HG03175 (cell line): ENCODE measurements around the gene SNX4.
"Not testable (repeated sequence)": the region's sequence is repeated elsewhere in the genome, so short reads cannot be mapped to it uniquely, and the experiment has no call there.

Experiments used
- ATAC-seq: cut with Tn5 transposase; IDR thresholded peaks from one replicate; pipeline ENCODE4 v1.9.1; 2021; ENCODE audit warnings: mild to moderate bottlenecking, moderate library complexity; ENCODE audit not compliant: unreplicated experiment

Gene SNX4

GRCh38 chr3:125519678-125520562 lies at the start of gene SNX4:
Gene SNX4 (minus strand): TSS chr3:125520202. CDS start chr3:125520172, 30 bp downstream.
- ATAC-seq: peak; percentile 83

DNA sequence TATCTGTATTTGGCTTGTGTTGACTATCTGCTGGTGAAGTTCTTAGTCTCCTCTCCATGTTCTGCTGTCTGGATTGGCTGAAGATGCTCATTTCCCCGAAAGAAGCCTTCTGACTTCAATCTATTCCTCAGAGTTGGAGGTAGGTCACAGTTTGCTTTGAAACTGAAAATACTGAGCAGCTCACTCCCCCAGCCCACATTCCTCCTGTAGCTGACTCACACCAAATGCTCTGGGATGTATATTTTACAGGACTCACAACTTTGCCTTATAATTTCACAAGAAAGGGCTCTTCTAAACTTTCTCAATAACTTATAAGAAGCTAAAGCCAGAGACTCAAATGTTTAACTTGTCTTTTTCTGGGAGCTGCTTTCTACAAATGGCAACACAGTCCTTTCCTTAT lies 36.3 kb upstream of the SNX4 start:
- no peak for ATAC-seq

- no peak for ATAC-seq
Observed at GRCh38 chr3:125552401-125552800, 32.4 kb upstream of the SNX4 start.

- no peak for ATAC-seq
Observed at GRCh38 chr3:125528920-125529319, 8.9 kb upstream of the SNX4 start.

DNA sequence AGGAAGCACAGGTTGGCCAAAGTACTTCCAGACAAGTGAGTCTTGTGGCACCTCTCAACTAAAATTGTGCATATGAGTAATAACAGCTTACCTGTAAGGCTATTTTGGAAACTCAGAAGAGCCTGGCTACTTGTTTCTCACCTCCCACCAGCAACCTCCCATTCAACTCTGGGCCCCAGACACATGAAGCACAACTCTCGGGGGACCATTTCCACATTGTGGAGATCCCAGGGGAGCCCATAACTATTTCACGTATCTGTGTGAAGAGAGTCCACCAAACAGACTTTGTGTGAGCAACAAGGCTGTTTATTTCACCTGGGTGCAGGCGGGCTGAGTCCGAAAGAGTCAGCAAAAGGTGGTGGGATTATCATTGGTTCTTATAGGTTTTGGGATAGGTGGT lies 5.2 kb upstream of the SNX4 start:
- no peak for ATAC-seq

- ATAC-seq: not testable (repeated sequence)
Observed at GRCh38 chr3:125520563-125520919, 539 bp upstream of the SNX4 start.

DNA sequence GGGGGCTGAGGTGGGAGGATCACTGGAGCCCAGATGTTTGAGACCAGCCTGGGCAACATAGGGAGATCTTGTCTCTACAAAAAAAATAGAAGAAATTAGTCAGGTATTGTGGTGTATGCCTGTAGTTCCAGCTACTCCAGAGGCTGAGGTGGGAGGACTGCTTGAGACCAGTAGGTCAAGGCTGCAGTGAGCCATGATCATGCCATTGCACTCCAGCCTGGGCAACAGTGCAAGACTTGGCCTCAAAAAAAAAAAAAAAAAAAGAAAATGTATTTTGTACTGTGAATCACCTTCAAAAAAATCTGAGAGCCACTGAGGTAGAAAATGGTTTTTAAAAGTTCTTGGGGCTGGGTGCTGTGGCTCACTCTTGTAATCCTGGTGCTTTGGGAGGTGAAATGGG lies 4.6 kb downstream of the SNX4 start:
- ATAC-seq: no peak

GRCh38 chr3:125513490-125514115 lies 6.4 kb downstream of the SNX4 start:
- ATAC-seq: no peak

DNA sequence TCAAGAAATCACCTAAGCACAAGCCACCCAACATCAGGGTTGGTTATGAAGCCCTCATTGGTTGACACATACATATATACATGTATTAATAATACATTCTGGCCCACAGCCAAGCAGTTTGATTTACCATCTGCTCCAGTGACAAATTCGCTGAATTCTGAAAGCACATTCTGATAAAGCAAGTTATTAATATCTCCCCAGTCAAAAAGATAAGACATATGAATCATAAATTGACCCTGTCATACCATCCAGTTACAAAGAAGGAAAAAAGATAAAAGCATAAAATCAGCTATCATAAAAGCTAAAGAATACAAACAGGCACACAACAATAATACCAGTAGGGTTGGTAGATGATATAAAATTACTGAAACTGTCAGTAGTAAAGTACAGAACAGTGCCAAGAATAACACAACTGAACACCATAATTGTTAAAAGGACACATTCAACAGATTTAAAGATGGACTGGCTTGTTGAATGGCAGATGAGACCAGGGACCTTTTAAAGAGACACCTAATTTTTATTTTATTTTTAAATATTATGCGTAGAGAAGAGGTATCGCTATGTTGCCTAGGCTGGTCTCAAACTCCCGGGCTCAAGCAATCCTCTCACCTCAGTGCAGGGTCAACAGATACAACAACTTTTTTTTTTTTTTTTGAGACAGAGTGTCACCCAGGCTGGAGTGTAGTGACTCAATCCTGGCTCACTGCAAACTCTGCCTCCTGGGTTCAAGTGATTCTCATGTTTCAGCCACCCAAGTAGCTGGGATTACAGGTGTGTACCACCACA lies 7.7 kb downstream of the SNX4 start:
- peak; percentile 59 for ATAC-seq

- ATAC-seq: no peak
Observed at GRCh38 chr3:125511420-125512118, 8.4 kb downstream of the SNX4 start.

- no peak for ATAC-seq
Observed at GRCh38 chr3:125507128-125507527, 12.9 kb downstream of the SNX4 start.

DNA sequence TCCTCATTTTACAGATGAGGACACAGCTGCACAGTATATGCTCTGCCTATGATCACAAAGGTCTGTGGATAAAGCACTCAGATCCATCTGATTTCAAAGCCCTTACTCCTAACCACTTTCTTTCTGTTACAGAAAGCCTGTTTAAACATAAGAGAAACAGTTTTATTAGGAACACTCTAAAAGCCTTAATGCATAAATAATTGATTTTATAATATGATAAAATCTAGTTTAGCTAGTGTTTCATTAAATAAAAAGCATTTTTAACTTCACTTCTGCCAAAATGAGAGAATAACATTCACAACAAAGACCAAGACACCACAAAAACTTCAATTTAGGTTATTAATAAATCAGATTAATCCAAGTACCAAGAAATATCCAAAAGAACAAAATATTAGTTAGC lies 21.4 kb downstream of the SNX4 start:
- no peak for ATAC-seq

DNA sequence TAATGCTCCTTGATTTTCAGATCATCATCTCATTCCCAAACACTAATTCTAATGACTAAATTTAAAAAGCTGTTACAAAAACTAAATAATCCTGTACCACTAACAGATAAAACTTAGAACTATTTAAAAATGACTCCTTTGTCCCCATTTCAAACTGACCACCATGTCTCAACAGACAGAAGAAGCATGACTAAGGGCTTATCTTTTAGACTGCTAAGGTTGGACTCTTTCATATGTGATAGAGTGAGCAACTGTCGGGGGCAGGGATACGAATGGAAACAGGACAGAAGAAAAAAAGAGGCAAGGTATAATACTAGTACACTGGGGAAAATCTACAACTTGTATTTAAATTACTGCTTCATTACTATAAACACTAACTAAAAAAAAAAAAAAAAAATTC lies 23.3 kb downstream of the SNX4 start:
- ATAC-seq: no peak

DNA sequence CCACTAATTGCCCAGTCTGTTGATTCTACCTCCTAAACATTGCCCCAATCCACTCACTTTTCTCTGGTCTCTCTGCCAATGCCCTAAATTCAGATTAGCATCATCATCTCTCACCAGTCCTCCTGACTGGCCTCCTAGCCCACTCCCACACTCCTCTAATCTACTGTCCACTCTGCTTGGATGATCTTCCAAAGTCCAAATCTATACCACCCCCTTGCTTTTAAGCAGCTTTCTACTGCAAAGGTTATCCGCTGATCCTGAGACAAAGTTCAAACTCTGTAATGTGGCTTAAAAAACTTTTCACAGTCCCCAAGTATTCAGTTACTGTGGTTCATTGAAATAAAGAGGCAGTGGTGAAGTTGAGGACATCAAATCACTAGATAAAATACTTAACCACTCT lies 37.6 kb downstream of the SNX4 start:
- no peak for ATAC-seq

DNA sequence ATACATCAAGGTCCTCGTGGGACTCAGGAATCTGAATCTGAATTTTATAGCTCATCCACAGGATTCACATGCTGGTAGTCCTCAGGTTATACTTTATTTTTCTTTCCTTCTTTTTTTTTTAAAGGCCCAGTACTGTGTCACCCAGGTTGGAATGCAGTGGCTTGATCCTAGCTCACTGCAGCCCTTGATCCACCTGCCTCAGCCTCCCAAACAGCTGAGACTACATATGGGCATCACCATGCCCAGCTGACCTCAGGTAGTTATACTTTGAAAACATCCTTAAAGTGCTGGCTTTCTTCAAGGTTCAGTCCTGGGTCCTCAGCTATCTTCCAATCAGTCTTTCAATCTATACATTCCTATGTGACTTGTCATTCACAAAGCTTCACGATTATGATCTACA lies 38.2 kb downstream of the SNX4 start:
- no peak for ATAC-seq

DNA sequence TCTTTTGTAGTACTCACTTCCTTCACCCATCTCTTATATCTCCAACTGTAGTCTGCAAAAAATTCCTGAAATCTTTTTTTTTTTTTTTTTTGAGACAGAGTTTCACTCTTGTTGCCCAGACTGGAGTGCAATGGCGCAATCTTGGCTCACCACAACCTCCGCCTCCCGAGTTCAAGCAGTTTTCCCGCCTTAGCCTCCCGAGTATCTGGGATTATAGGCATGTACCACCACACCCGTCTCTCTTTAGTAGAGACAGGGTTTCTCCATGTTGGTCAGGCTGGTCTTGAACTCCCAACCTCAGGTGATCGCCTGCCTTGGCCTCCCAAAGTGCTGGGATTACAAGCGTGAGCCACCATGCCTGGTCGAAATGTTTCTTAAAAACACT lies 38.6 kb downstream of the SNX4 start:
- ATAC-seq: not testable (repeated sequence)

- ATAC-seq: no peak
Observed at GRCh38 chr3:125480656-125481374, 39.2 kb downstream of the SNX4 start.

DNA sequence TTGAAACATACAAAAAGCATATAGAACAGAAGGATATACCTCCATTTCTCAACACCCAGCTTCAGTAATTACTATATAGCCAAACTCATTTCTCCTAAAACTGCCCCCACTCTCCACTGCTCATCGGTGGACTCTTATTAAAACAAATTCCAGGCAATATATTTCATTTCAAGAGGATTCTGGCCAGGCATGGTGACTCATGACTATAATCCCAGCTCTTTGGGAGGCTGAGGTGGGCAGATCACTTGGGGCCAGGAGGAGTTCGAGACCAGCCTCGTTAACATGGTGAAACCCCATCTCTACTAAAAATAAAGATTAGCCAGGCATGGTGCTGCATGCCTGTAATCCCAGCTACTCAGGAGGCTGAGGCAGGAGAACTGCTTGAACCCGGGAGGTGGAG lies 40.9 kb downstream of the SNX4 start:
- no peak for ATAC-seq

DNA sequence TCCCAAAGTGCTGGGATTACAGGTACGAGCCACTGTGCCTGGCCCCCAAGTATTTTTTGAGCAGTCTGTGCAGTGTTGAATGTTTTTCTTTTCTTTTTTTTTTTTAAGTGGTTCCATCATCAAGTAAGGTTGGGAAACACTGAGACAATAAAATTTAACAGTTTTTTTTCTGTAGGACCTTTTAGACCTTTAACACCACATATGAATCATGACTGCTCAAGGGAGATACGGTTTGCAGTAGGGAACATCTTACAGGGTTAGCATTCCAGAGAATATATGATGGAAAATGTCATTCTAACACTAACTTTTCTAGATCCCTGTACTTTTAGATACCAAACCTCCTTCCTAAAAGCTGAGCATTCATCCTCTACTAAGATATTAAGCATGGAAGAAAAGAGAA lies 41.7 kb downstream of the SNX4 start:
- ATAC-seq: no peak

DNA sequence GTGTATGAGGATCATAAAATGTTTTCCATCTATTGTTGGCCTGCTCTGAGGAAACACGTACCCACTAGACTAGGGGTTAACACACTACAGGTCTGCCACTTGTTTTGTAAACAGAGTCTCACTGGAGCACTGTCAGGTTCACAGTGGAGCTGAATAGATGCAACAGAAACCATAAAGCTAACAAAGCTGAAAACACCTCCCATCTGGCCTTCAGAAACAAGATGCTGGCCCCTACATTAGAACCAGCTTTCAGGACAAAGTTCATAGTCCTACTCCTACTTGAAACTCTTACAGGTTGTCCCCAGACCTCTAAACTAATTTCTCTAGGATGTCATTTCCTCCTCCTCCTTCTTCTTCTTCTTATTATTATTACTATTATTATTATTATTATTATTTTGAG lies 42.3 kb downstream of the SNX4 start:
- ATAC-seq: no peak
